Omental fat pad (tissue), 4 donors: ENCODE results near the gene ARF1. TPM values are rescaled to one million over a fixed set of nuclear protein-coding genes. Genes with fewer than 3 reads are reported as not detected.

Experiments
- ATAC-seq: fragments of 150-250 bp; one replicate; pipeline ENCODE4 v1.9.1; 2016; ENCODE audit warnings: mild to moderate bottlenecking, moderate library complexity; ENCODE audit not compliant: low FRiP score
- DNase-seq: peaks from one replicate; pipeline ENCODE4 v3.0.0-alpha.2; 2019; ENCODE audit warnings: low spot score
- CTCF ChIP-seq, 3 donors: fragments of 450-650 bp; IDR thresholded peaks; one replicate each; pipeline ENCODE4 v1.5.1; 2016 to 2017; ENCODE audit warnings: antibody characterized with exemption in 3 of 3, mild to moderate bottlenecking in 3 of 3, moderate library complexity in 2 of 3
- total RNA-seq, 4 donors: library from RNA; depleted of rRNA; stranded (reverse); fragments of >200 nt; gene quantifications; one replicate each; pipeline ENCODE4 v1.1.0, GENCODE V29; 2016

The ARF1 gene
- total RNA-seq, 4 donors from 2014 or later = 273 to 440 (median 369) TPM

- ATAC-seq (no peak), DNase-seq (no peak)
- no peak for TF ChIP-seq CTCF (IDR thresholded peaks at IDR 0.05)
Measured at GRCh38 chr1:228065543-228066347, 16.8 kb upstream of the ARF1 start.

GRCh38 chr1:228066416-228066815 is 16.1 kb upstream of the ARF1 start:
- no peak for ATAC-seq
- no peak for DNase-seq
- no peak for TF ChIP-seq CTCF (IDR thresholded peaks at IDR 0.05)

GRCh38 chr1:228066891-228067654 is 15.4 kb upstream of the ARF1 start:
- no peak for ATAC-seq
- TF ChIP-seq CTCF (IDR thresholded peaks at IDR 0.05) = no peak
- DNase-seq = no peak

- TF ChIP-seq CTCF (IDR thresholded peaks at IDR 0.05) = no peak
- no peak for ATAC-seq
Measured at GRCh38 chr1:228068359-228068758, 14.1 kb upstream of the ARF1 start.

GRCh38 chr1:228070173-228070572 is 12.3 kb upstream of the ARF1 start:
- DNase-seq (no peak), ATAC-seq (no peak)
- no peak for TF ChIP-seq CTCF (IDR thresholded peaks at IDR 0.05)

More at GRCh38 chr1:228068359-228068758, 14.1 kb upstream of the ARF1 start:
- DNase-seq = no peak

GRCh38 chr1:228070851-228071250 is 11.7 kb upstream of the ARF1 start:
- ATAC-seq (no peak), DNase-seq (no peak)
- no peak for TF ChIP-seq CTCF (IDR thresholded peaks at IDR 0.05)
